Neural crest cell (in vitro differentiated cells): Measurements from ENCODE around the gene GDF7. TPM values are rescaled to one million over a fixed set of nuclear protein-coding genes. Genes with fewer than 3 reads are reported as not detected.
A peak's percentile ranks its signal among the peaks of the same experiment; 100 is the strongest.

Source experiments
- DNase-seq: peaks from one replicate; pipeline ENCODE4 v3.0.0; 2021; ENCODE audit warnings: low read depth, mixed read lengths, low spot score
- H3K27ac Mint-ChIP-seq: one replicate; pipeline ENCODE4 v1.8.0; 2021; ENCODE audit warnings: mild to moderate bottlenecking, mixed read lengths; ENCODE audit not compliant: unreplicated experiment
- H3K27me3 Mint-ChIP-seq: 2 replicates; pipeline ENCODE4 v1.8.0; 2021; ENCODE audit warnings: low read depth, mild to moderate bottlenecking, mixed read lengths
- H3K36me3 Mint-ChIP-seq: 2 replicates; pipeline ENCODE4 v1.8.0; 2021; ENCODE audit warnings: low read depth, mild to moderate bottlenecking, mixed read lengths
- H3K4me1 Mint-ChIP-seq: 2 replicates; pipeline ENCODE4 v1.8.0; 2021; ENCODE audit warnings: mixed read lengths
- H3K4me3 Mint-ChIP-seq: one replicate; pipeline ENCODE4 v1.8.0; 2021; ENCODE audit warnings: mild to moderate bottlenecking, mixed read lengths
- H3K9me3 Mint-ChIP-seq: 2 replicates; pipeline ENCODE4 v1.8.0; 2021; ENCODE audit warnings: mixed read lengths
- CTCF ChIP-seq: fragments of 200-600 bp; sonication (generic); conservative IDR thresholded peaks from 2 replicates; pipeline ENCODE4 v1.5.0; 2021; ENCODE audit warnings: antibody characterized with exemption, mild to moderate bottlenecking
- total RNA-seq: library from RNA; stranded (reverse); gene quantifications from 2 replicates; pipeline ENCODE4 v1.2.1, GENCODE V29; 2021

Gene GDF7
- total RNA-seq, 1 donor from 2014 or later, result 0.40 TPM

GRCh38 chr2:20662308-20662937 is 4.5 kb upstream of the GDF7 start:
- no peak for DNase-seq
- peaks cover 91% of the 10 kb centered on the region for H3K27me3 Mint-ChIP-seq
- no peak overlapping the region for H3K27ac Mint-ChIP-seq
- H3K36me3 Mint-ChIP-seq, result no peaks in the 10 kb centered on the region
- no peaks in the 10 kb centered on the region for H3K9me3 Mint-ChIP-seq
- H3K4me1 Mint-ChIP-seq, result peaks cover 4% of the 10 kb centered on the region
- TF ChIP-seq CTCF, result no peak
- H3K4me3 Mint-ChIP-seq, result no peak overlapping the region

- H3K4me1 Mint-ChIP-seq, result peaks cover 4% of the 10 kb centered on the region
- H3K27ac Mint-ChIP-seq, result no peak overlapping the region
- H3K9me3 Mint-ChIP-seq, result no peaks in the 10 kb centered on the region
- no peak for TF ChIP-seq CTCF
- no peaks in the 10 kb centered on the region for H3K36me3 Mint-ChIP-seq
- H3K4me3 Mint-ChIP-seq, result no peak overlapping the region
- no peak for DNase-seq
- H3K27me3 Mint-ChIP-seq, result peaks cover 95% of the 10 kb centered on the region
Measured at GRCh38 chr2:20663196-20664070, 3.5 kb upstream of the GDF7 start.

- Mint-ChIP-seq H3K4me1 (peaks cover 4% of the 10 kb centered on the region), H3K27ac (no peak overlapping the region), H3K27me3 (peaks cover 96% of the 10 kb centered on the region), H3K4me3 (peak overlapping the region; percentile 24), H3K36me3 (no peaks in the 10 kb centered on the region), H3K9me3 (no peaks in the 10 kb centered on the region)
- TF ChIP-seq CTCF, result no peak
- DNase-seq, result no peak
Measured at GRCh38 chr2:20664071-20664390, 2.9 kb upstream of the GDF7 start.

- no peak for TF ChIP-seq CTCF
- Mint-ChIP-seq H3K4me3 (peak overlapping the region; percentile 82), H3K27ac (no peak overlapping the region), H3K27me3 (peaks cover 96% of the 10 kb centered on the region), H3K36me3 (no peaks in the 10 kb centered on the region), H3K4me1 (peaks cover 4% of the 10 kb centered on the region), H3K9me3 (no peaks in the 10 kb centered on the region)
- DNase-seq, result no peak
Measured at GRCh38 chr2:20664431-20665242, 2.3 kb upstream of the GDF7 start.

GRCh38 chr2:20665243-20666004 is 1.5 kb upstream of the GDF7 start:
- peaks cover 96% of the 10 kb centered on the region for H3K27me3 Mint-ChIP-seq
- no peak for TF ChIP-seq CTCF
- no peaks in the 10 kb centered on the region for H3K36me3 Mint-ChIP-seq
- no peak for DNase-seq
- no peak overlapping the region for H3K27ac Mint-ChIP-seq
- no peaks in the 10 kb centered on the region for H3K9me3 Mint-ChIP-seq
- peak overlapping the region; percentile 82 for H3K4me3 Mint-ChIP-seq
- H3K4me1 Mint-ChIP-seq, result peaks cover 4% of the 10 kb centered on the region
